Subcutaneous adipose tissue (tissue), 4 donors: ENCODE results near the gene TMEM132E. TPM values are rescaled to one million over a fixed set of nuclear protein-coding genes. Genes with fewer than 3 reads are reported as not detected.

Experiments used
- CTCF ChIP-seq: fragments of 450-650 bp; IDR thresholded peaks from one replicate; pipeline ENCODE4 v1.5.1; 2016; ENCODE audit warnings: low read depth, mild to moderate bottlenecking, control low read depth, antibody characterized with exemption, moderate library complexity
- total RNA-seq, 4 donors: library from RNA; depleted of rRNA; stranded (reverse); fragments of >200 nt; gene quantifications; one replicate each; pipeline ENCODE4 v1.1.0, GENCODE V29; 2016

The TMEM132E gene
- total RNA-seq, 4 donors from 2014 or later, result 0.17 to 1.5 (median 0.27) TPM

GRCh38 chr17:34668206-34668605 is 88.8 kb downstream of the TMEM132E start:
- no peak for TF ChIP-seq CTCF

GRCh38 chr17:34669511-34669910 is 90.1 kb downstream of the TMEM132E start:
- no peak for TF ChIP-seq CTCF

DNA sequence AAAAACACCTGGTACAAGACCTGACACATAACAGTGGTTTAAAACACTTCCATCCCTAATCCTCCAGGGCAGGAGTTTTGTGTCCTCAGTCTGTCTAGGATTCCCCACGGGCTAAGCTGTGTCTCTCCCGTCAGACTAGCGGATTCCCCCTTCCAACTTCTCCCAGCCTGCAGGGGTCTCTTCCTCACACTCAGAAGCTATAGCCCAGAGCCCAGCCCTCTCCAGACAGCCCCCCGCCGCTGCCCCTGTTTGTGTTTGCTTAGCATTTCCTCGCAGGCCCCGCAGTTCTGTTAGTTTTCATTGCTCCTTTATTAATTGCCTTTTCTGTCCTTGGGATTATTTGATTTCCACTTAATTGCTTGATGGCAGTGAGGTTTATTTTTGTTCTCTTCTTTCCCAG is 91.2 kb downstream of the TMEM132E start:
- no peak for TF ChIP-seq CTCF

- TF ChIP-seq CTCF, result no peak
Observed at GRCh38 chr17:34671191-34671590, 91.8 kb downstream of the TMEM132E start.

- TF ChIP-seq CTCF, result no peak
Observed at GRCh38 chr17:34672176-34672785, 92.9 kb downstream of the TMEM132E start.

GRCh38 chr17:34673516-34673915 is 94.1 kb downstream of the TMEM132E start:
- no peak for TF ChIP-seq CTCF

DNA sequence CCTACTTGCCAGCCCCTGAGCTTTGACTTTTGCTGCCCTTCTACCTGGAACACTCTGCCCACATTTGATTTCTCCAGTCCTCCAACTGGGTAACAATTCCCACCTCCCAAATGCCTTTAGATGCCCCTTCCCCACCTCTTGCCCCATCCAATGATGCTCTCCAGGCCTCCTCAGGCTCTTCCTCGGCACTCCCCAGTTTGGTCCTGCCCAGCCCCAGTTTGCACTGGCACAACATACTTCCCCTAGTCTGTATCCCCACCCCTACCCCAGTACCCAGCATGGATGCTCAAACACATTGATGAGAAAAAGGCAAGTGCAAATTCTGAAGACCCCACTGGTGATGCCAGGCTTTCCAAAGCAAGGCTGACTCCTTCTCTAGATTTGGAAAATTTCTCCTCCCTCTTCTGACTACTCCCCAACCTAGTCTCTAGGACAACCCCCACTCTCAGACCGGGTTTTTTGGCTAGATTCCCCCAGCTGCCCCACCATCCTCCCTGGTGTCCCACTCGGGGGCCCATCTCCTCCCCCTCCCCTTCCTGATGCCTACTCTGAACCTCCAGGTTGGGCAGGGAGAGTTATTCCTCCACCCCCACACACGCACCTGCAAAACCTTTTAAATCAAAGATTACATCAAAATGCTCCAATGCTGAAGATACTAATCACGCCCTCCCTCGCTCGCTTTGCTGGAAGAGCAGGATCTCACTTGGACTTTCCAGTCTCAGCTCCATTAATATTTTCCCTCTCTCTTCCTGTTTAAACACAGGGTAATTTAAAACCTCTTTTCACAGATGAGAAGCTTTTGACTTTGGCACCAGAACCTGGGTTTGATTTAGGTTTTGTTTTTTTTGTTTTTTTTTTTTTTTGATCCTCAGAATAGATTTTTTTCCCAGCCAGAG is 94.9 kb downstream of the TMEM132E start:
- no peak for TF ChIP-seq CTCF
